ENCODE results near the gene GNAT2. TPM values are rescaled to one million over a fixed set of nuclear protein-coding genes. Genes with fewer than 3 reads are reported as not detected.

Gene GNAT2
- total RNA-seq, 2 experiments from 2014 or later, result 0.81 to 0.88 TPM

- POLR2A ChIA-PET, result interaction anchor here (1.1 kb wide), 1 partner anchor 130 kb away, joined by 3 read pairs; no protein-coding TSS in a partner anchor
- CTCF ChIA-PET, result interaction anchor here (0.7 to 18.5 kb wide), 18 partner anchors 8 to 338 kb away, joined by 3 to 294 read pairs (median 5); partner anchors contain the start of genes AHCYL1, GPR61 and GSTM4
- ATAC-seq, result peak; percentile 95
- TF ChIP-seq CTCF (IDR thresholded peaks at IDR 0.05), result peak; percentile 88
- intact Hi-C loops (cut with micrococcal nuclease), result loop anchor here (1.0 to 5.0 kb wide), 3 partner anchors 96 to 339 kb away; partner anchors contain the start of genes AHCYL1 and GNAI3
- H3K4me3 Mint-ChIP-seq, result no peak overlapping the region
- H3K4me1 Mint-ChIP-seq (ENCODE audit: low read depth), result peaks cover 7% of the 10 kb centered on the region
- H3K36me3 Mint-ChIP-seq (ENCODE audit: low read depth), result no peaks in the 10 kb centered on the region
- DNase-seq, result peak; percentile 94
- H3K9me3 Mint-ChIP-seq, result no peaks in the 10 kb centered on the region
- H3K27ac Mint-ChIP-seq, result no peak overlapping the region
- peaks cover 1% of the 10 kb centered on the region for H3K27me3 Mint-ChIP-seq
These were observed 24.2 kb upstream of the GNAT2 start for GRCh38 chr1:109643385-109644230.

DNA sequence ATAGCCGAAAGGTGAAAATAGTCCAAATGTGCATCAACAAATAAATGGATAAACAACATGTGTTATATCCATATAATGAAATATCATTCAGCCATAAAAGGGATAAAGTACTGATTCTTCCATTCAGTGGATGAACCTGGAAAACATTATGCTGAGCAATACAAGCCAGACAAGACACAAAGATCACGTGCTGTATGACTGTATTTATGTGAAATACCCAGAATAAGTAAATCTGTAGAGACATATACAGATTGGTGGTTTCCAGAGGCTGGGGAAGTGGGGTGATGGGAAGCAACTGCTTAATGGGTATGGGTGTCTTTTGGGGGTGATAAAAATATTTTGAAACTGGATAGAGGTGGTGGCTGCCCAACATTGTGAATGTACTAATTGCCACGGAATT, 23.2 kb upstream of the GNAT2 start:
- ChIA-PET POLR2A (no interaction called here), CTCF (interaction anchor here (0.7 to 18.5 kb wide), 15 partner anchors 8 to 339 kb away, joined by 3 to 294 read pairs (median 5); partner anchors contain the start of genes AHCYL1 and GPR61)
- Mint-ChIP-seq H3K4me3 (no peak overlapping the region), H3K27ac (no peak overlapping the region), H3K9me3 (no peaks in the 10 kb centered on the region), H3K27me3 (no peaks in the 10 kb centered on the region), H3K36me3 (ENCODE audit: low read depth) (no peaks in the 10 kb centered on the region), H3K4me1 (ENCODE audit: low read depth) (peaks cover 7% of the 10 kb centered on the region)
- DNase-seq (no peak), ATAC-seq (no peak)
- intact Hi-C loops (cut with micrococcal nuclease), result loop anchor here (1.0 to 5.0 kb wide), 3 partner anchors 95 to 340 kb away; partner anchors contain the start of genes AHCYL1 and GNAI3
- no peak for TF ChIP-seq CTCF (IDR thresholded peaks at IDR 0.05)

DNA sequence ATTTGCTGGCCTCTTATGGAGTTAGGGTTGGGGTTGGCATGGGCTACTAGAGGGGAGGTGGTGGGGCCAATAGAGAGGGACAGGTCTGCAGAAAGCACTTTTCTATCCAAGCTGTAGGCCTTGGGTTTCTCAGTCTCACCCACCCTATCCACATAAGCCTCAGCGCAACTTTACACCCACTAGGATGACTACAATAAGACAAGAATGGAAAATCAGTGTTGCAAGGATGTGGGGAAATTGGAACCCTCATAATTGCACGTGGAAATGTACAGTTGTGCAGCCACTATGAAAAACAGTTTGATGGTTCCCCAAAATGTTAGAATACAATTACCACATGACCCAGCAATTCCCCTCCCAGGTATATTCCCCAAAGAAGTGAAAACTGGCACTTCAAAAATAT, 22.4 kb upstream of the GNAT2 start:
- H3K9me3 Mint-ChIP-seq, result no peaks in the 10 kb centered on the region
- H3K27me3 Mint-ChIP-seq, result no peaks in the 10 kb centered on the region
- H3K36me3 Mint-ChIP-seq (ENCODE audit: low read depth), result no peaks in the 10 kb centered on the region
- DNase-seq (no peak), ATAC-seq (no peak)
- CTCF ChIA-PET, result interaction anchor here (1.0 to 18.5 kb wide), 9 partner anchors 10 to 340 kb away, joined by 3 to 294 read pairs (median 21); partner anchors contain the start of genes AHCYL1, GPR61 and GSTM4
- peaks cover 7% of the 10 kb centered on the region for H3K4me1 Mint-ChIP-seq (ENCODE audit: low read depth)
- H3K4me3 Mint-ChIP-seq, result no peak overlapping the region
- no peak overlapping the region for H3K27ac Mint-ChIP-seq
- no peak for TF ChIP-seq CTCF (IDR thresholded peaks at IDR 0.05)
- intact Hi-C loops (cut with micrococcal nuclease), result loop anchor here (5.0 kb wide), 2 partner anchors 95 to 340 kb away; partner anchors contain the start of genes AHCYL1 and GNAI3
- POLR2A ChIA-PET, result no interaction called here

GRCh38 chr1:109641078-109641740, 21.8 kb upstream of the GNAT2 start:
- Mint-ChIP-seq H3K27ac (no peak overlapping the region), H3K36me3 (ENCODE audit: low read depth) (no peaks in the 10 kb centered on the region), H3K9me3 (no peaks in the 10 kb centered on the region), H3K4me1 (ENCODE audit: low read depth) (peaks cover 7% of the 10 kb centered on the region), H3K27me3 (no peaks in the 10 kb centered on the region), H3K4me3 (no peak overlapping the region)
- intact Hi-C loops (cut with micrococcal nuclease), result loop anchor here (5.0 kb wide), 2 partner anchors 94 to 341 kb away; partner anchors contain the start of genes AHCYL1 and GNAI3
- DNase-seq (no peak), ATAC-seq (no peak)
- ChIA-PET POLR2A (interaction anchor here (0.9 to 1.4 kb wide), 3 partner anchors 12 to 343 kb away, joined by 3 read pairs; partner anchors contain the start of genes AHCYL1 and GSTM1), CTCF (interaction anchor here (1.0 to 18.5 kb wide), 43 partner anchors 11 to 347 kb away, joined by 3 to 294 read pairs (median 11); partner anchors contain the start of genes AHCYL1, AMPD2, CSF1 and GNAI3)
- TF ChIP-seq CTCF (IDR thresholded peaks at IDR 0.05), result no peak
